Activated naive CD4-positive, alpha-beta T cell treated with anti-CD3 and anti-CD28 coated beads, Interleukin-2, amount 10 ng/mL, durations not matched to agents 7 days and 5 days (primary cell): Measurements from ENCODE around the gene CENATAC.

Source experiments
- CTCF ChIA-PET: fragments of 350-600 bp; sonication (Branson Sonifier 250); formaldehyde crosslinking; loops from one replicate; lab custom pipeline; 2021; ENCODE audit warnings: antibody characterized with exemption; lab: Charles Lee
- DNase-seq: peaks from one replicate; pipeline ENCODE4 v3.0.0-alpha.2; 2020
- H3K27ac Mint-ChIP-seq: one replicate; pipeline ENCODE4 v1.8.0; 2021; ENCODE audit warnings: mild to moderate bottlenecking, moderate library complexity, mixed read lengths
- H3K27me3 Mint-ChIP-seq: one replicate; pipeline ENCODE4 v1.8.0; 2021; ENCODE audit warnings: mild to moderate bottlenecking, mixed read lengths
- H3K36me3 Mint-ChIP-seq: one replicate; pipeline ENCODE4 v1.8.0; 2021; ENCODE audit warnings: mixed read lengths
- H3K4me1 Mint-ChIP-seq: one replicate; pipeline ENCODE4 v1.8.0; 2021; ENCODE audit warnings: mixed read lengths
- H3K4me3 Mint-ChIP-seq: one replicate; pipeline ENCODE4 v1.8.0; 2021; ENCODE audit warnings: mild to moderate bottlenecking, moderate library complexity, mixed read lengths
- H3K9me3 Mint-ChIP-seq: one replicate; pipeline ENCODE4 v1.8.0; 2021; ENCODE audit warnings: mixed read lengths

Gene CENATAC

GRCh38 chr11:119041821-119042514 is 44.0 kb downstream of the CENATAC start:
- CTCF ChIA-PET: interaction anchor here (1.5 kb wide), 1 partner anchor 11 kb away, joined by 3 read pairs; no protein-coding TSS in a partner anchor
- Mint-ChIP-seq H3K4me1 (no peaks in the 10 kb centered on the region), H3K4me3 (no peak overlapping the region), H3K36me3 (peaks cover 18% of the 10 kb centered on the region), H3K27me3 (peaks cover 11% of the 10 kb centered on the region), H3K27ac (no peak overlapping the region), H3K9me3 (no peaks in the 10 kb centered on the region)
- no peak for DNase-seq

- DNase-seq: no peak
- no peak overlapping the region for H3K4me3 Mint-ChIP-seq
- H3K27ac Mint-ChIP-seq: no peak overlapping the region
- H3K27me3 Mint-ChIP-seq: peaks cover 11% of the 10 kb centered on the region
- CTCF ChIA-PET: interaction anchor here (0.7 kb wide), 1 partner anchor 12 kb away, joined by 3 read pairs; no protein-coding TSS in a partner anchor
- no peaks in the 10 kb centered on the region for H3K4me1 Mint-ChIP-seq
- no peaks in the 10 kb centered on the region for H3K9me3 Mint-ChIP-seq
- H3K36me3 Mint-ChIP-seq: peaks cover 27% of the 10 kb centered on the region
Measured at GRCh38 chr11:119042927-119043326, 45.0 kb downstream of the CENATAC start.

- CTCF ChIA-PET: no interaction called here
Measured at GRCh38 chr11:119044708-119045107, 46.8 kb downstream of the CENATAC start.

GRCh38 chr11:119046489-119046888 is 48.6 kb downstream of the CENATAC start:
- no peaks in the 10 kb centered on the region for H3K27me3 Mint-ChIP-seq
- no peak overlapping the region for H3K4me3 Mint-ChIP-seq
- no peak for DNase-seq
- no peak overlapping the region for H3K27ac Mint-ChIP-seq
- no peaks in the 10 kb centered on the region for H3K4me1 Mint-ChIP-seq
- CTCF ChIA-PET: interaction anchor here (0.9 kb wide), 1 partner anchor 19 kb away, joined by 3 read pairs; no protein-coding TSS in a partner anchor
- no peaks in the 10 kb centered on the region for H3K9me3 Mint-ChIP-seq
- H3K36me3 Mint-ChIP-seq: peaks cover 51% of the 10 kb centered on the region

More at GRCh38 chr11:119044708-119045107, 46.8 kb downstream of the CENATAC start:
- Mint-ChIP-seq H3K36me3 (peaks cover 40% of the 10 kb centered on the region), H3K9me3 (no peaks in the 10 kb centered on the region), H3K27ac (peak overlapping the region; percentile 69), H3K4me3 (no peak overlapping the region), H3K4me1 (no peaks in the 10 kb centered on the region), H3K27me3 (peaks cover under 1% of the 10 kb centered on the region)
- DNase-seq: no peak

- Mint-ChIP-seq H3K4me3 (no peak overlapping the region), H3K36me3 (peaks cover 56% of the 10 kb centered on the region), H3K4me1 (peaks cover 2% of the 10 kb centered on the region), H3K27me3 (no peaks in the 10 kb centered on the region), H3K9me3 (no peaks in the 10 kb centered on the region), H3K27ac (no peak overlapping the region)
- CTCF ChIA-PET: interaction anchor here (0.9 to 1.3 kb wide), 2 partner anchors 9 to 18 kb away, joined by 3 to 4 read pairs; no protein-coding TSS in a partner anchor
- no peak for DNase-seq
Measured at GRCh38 chr11:119047205-119047604, 49.3 kb downstream of the CENATAC start.

GRCh38 chr11:119048644-119049043 is 50.7 kb downstream of the CENATAC start:
- Mint-ChIP-seq H3K27ac (no peak overlapping the region), H3K36me3 (peaks cover 69% of the 10 kb centered on the region), H3K27me3 (no peaks in the 10 kb centered on the region), H3K4me1 (peaks cover 12% of the 10 kb centered on the region), H3K9me3 (no peaks in the 10 kb centered on the region), H3K4me3 (no peak overlapping the region)
- DNase-seq: no peak
- CTCF ChIA-PET: interaction anchor here (0.7 to 1.4 kb wide), 2 partner anchors 18 to 21 kb away, joined by 3 to 4 read pairs; partner anchors contain the start of gene SLC37A4

- peaks cover 73% of the 10 kb centered on the region for H3K36me3 Mint-ChIP-seq
- H3K27ac Mint-ChIP-seq: no peak overlapping the region
- no peaks in the 10 kb centered on the region for H3K9me3 Mint-ChIP-seq
- no peaks in the 10 kb centered on the region for H3K27me3 Mint-ChIP-seq
- H3K4me3 Mint-ChIP-seq: no peak overlapping the region
- H3K4me1 Mint-ChIP-seq: peaks cover 13% of the 10 kb centered on the region
- DNase-seq: no peak
- CTCF ChIA-PET: interaction anchor here (1.4 kb wide), 1 partner anchor 18 kb away, joined by 4 read pairs; the partner anchor contains the start of gene SLC37A4
Measured at GRCh38 chr11:119049081-119049480, 51.1 kb downstream of the CENATAC start.

- H3K36me3 Mint-ChIP-seq: peaks cover 74% of the 10 kb centered on the region
- CTCF ChIA-PET: interaction anchor here (1.4 to 1.6 kb wide), 2 partner anchors 20 to 145 kb away, joined by 3 read pairs; no protein-coding TSS in a partner anchor
- DNase-seq: no peak
- H3K27ac Mint-ChIP-seq: peak overlapping the region; percentile 37
- H3K9me3 Mint-ChIP-seq: no peaks in the 10 kb centered on the region
- peaks cover 34% of the 10 kb centered on the region for H3K4me1 Mint-ChIP-seq
- H3K27me3 Mint-ChIP-seq: no peaks in the 10 kb centered on the region
- H3K4me3 Mint-ChIP-seq: no peak overlapping the region
Measured at GRCh38 chr11:119051440-119052162, 53.7 kb downstream of the CENATAC start.

- DNase-seq: no peak
- no peak overlapping the region for H3K4me3 Mint-ChIP-seq
- peaks cover 36% of the 10 kb centered on the region for H3K4me1 Mint-ChIP-seq
- H3K27ac Mint-ChIP-seq: peak overlapping the region; percentile 37
- no peaks in the 10 kb centered on the region for H3K9me3 Mint-ChIP-seq
- CTCF ChIA-PET: interaction anchor here (1.1 kb wide), 1 partner anchor 11 kb away, joined by 3 read pairs; no protein-coding TSS in a partner anchor
- H3K36me3 Mint-ChIP-seq: peaks cover 70% of the 10 kb centered on the region
- no peaks in the 10 kb centered on the region for H3K27me3 Mint-ChIP-seq
Measured at GRCh38 chr11:119052163-119052814, 54.4 kb downstream of the CENATAC start.

GRCh38 chr11:119054418-119054817 is 56.5 kb downstream of the CENATAC start:
- H3K27ac Mint-ChIP-seq: no peak overlapping the region
- H3K4me3 Mint-ChIP-seq: no peak overlapping the region
- CTCF ChIA-PET: interaction anchor here (1.0 kb wide), 1 partner anchor 12 kb away, joined by 3 read pairs; no protein-coding TSS in a partner anchor
- H3K9me3 Mint-ChIP-seq: no peaks in the 10 kb centered on the region
- DNase-seq: no peak
- H3K36me3 Mint-ChIP-seq: peaks cover 55% of the 10 kb centered on the region
- no peaks in the 10 kb centered on the region for H3K27me3 Mint-ChIP-seq
- peaks cover 48% of the 10 kb centered on the region for H3K4me1 Mint-ChIP-seq

GRCh38 chr11:119055901-119056300 is 58.0 kb downstream of the CENATAC start:
- CTCF ChIA-PET: interaction anchor here (0.9 to 1.9 kb wide), 7 partner anchors 9 to 141 kb away, joined by 3 to 7 read pairs (median 5); partner anchors contain the start of genes SLC37A4 and TRAPPC4
- peaks cover 48% of the 10 kb centered on the region for H3K4me1 Mint-ChIP-seq

GRCh38 chr11:119056421-119056999 is 58.6 kb downstream of the CENATAC start:
- CTCF ChIA-PET: interaction anchor here (1.2 to 1.9 kb wide), 6 partner anchors 9 to 140 kb away, joined by 4 to 7 read pairs (median 5); partner anchors contain the start of genes SLC37A4 and TRAPPC4
- DNase-seq: peak; percentile 68
- H3K27ac Mint-ChIP-seq: peak overlapping the region; percentile 98
- peaks cover 48% of the 10 kb centered on the region for H3K4me1 Mint-ChIP-seq
- H3K36me3 Mint-ChIP-seq: peaks cover 40% of the 10 kb centered on the region
- peak overlapping the region; percentile 97 for H3K4me3 Mint-ChIP-seq
- H3K27me3 Mint-ChIP-seq: no peaks in the 10 kb centered on the region
- H3K9me3 Mint-ChIP-seq: no peaks in the 10 kb centered on the region

More at GRCh38 chr11:119055901-119056300, 58.0 kb downstream of the CENATAC start:
- H3K27me3 Mint-ChIP-seq: no peaks in the 10 kb centered on the region
- H3K36me3 Mint-ChIP-seq: peaks cover 47% of the 10 kb centered on the region
- H3K4me3 Mint-ChIP-seq: peak overlapping the region; percentile 97
- H3K27ac Mint-ChIP-seq: peak overlapping the region; percentile 87
- H3K9me3 Mint-ChIP-seq: no peaks in the 10 kb centered on the region
- peak; percentile 33 for DNase-seq
